Liver (tissue), 9 donors: Measurements from ENCODE around the gene ZNF366. TPM values are rescaled to one million over a fixed set of nuclear protein-coding genes. Genes with fewer than 3 reads are reported as not detected.

Source experiments
- DNase-seq: peaks from one replicate; pipeline ENCODE4 v3.0.0-alpha.2; 2017; ENCODE audit warnings: low spot score
- H3K27ac ChIP-seq, 2 donors: one replicate each; pipeline ENCODE4 v1.7.0; 2013; ENCODE audit warnings: inconsistent platforms in 2 of 2, low read length in 2 of 2, control low read depth in 1 of 2, low read depth in 1 of 2, mild to moderate bottlenecking in 1 of 2
- H3K27me3 ChIP-seq, 4 donors: one replicate each; pipeline versions ENCODE4 v1.6.1 to v1.7.0; 2013; ENCODE audit warnings: low read length in 3 of 4, inconsistent platforms in 1 of 4, mild to moderate bottlenecking in 1 of 4, moderate library complexity in 1 of 4; ENCODE audit not compliant: control insufficient read depth in 4 of 4, insufficient read depth in 4 of 4
- H3K36me3 ChIP-seq, 4 donors: one replicate each; pipeline versions ENCODE4 v1.6.1 to v1.7.0; 2013; ENCODE audit warnings: low read length in 3 of 4, mild to moderate bottlenecking in 3 of 4, low read depth in 1 of 4, moderate library complexity in 1 of 4; ENCODE audit not compliant: control insufficient read depth in 4 of 4, insufficient read depth in 3 of 4
- H3K4me1 ChIP-seq, 4 donors: one replicate each; pipeline versions ENCODE4 v1.6.1 to v1.7.0; 2013; ENCODE audit warnings: low read length in 3 of 4, mild to moderate bottlenecking in 3 of 4, moderate library complexity in 1 of 4; ENCODE audit not compliant: control insufficient read depth in 4 of 4, insufficient read depth in 4 of 4
- H3K4me3 ChIP-seq, 3 donors: one replicate each; pipeline versions ENCODE4 v1.6.1 to v1.7.0; 2013; ENCODE audit warnings: low read length in 3 of 3, control low read depth in 1 of 3, low read depth in 1 of 3, mild to moderate bottlenecking in 1 of 3
- H3K9ac ChIP-seq, 2 donors: one replicate each; pipeline ENCODE4 v1.7.0; 2013; ENCODE audit warnings: low read length in 2 of 2, mild to moderate bottlenecking in 2 of 2, moderate library complexity in 2 of 2, control low read depth in 1 of 2, low read depth in 1 of 2
- H3K9me3 ChIP-seq, 4 donors: one replicate each; pipeline versions ENCODE4 v1.6.1 to v1.7.0; 2013; ENCODE audit warnings: low read length in 3 of 4; ENCODE audit not compliant: control insufficient read depth in 4 of 4
- ATF3 ChIP-seq: IDR thresholded peaks from 2 replicates; pipeline ENCODE4 v1.6.1; 2016; ENCODE audit warnings: antibody characterized with exemption
- CTCF ChIP-seq: fragments of 150-350 bp; IDR thresholded peaks from 2 replicates; pipeline ENCODE4 v1.5.1; 2017; ENCODE audit warnings: improper control_type of control experiment, low read depth, low read length; ENCODE audit not compliant: missing input control
- EGR1 ChIP-seq, 2 donors: IDR thresholded peaks; 2 replicates each; pipeline ENCODE4 v1.6.1; 2016 to 2018; ENCODE audit warnings: antibody characterized with exemption in 2 of 2, low read depth in 2 of 2
- FOXA2 ChIP-seq: IDR thresholded peaks from 2 replicates; pipeline ENCODE4 v1.6.1; 2016; ENCODE audit warnings: antibody characterized with exemption
- GABPA ChIP-seq, 2 donors: IDR thresholded peaks in 1 of 2; conservative IDR thresholded peaks in 1 of 2; 2 replicates each; pipeline ENCODE4 v1.6.1; 2016; ENCODE audit warnings: antibody characterized with exemption in 2 of 2, mild to moderate bottlenecking in 1 of 2, moderate library complexity in 1 of 2
- HNF4A ChIP-seq, 2 donors: conservative IDR thresholded peaks; 2 replicates each; pipeline ENCODE4 v1.6.1; 2016; ENCODE audit warnings: antibody characterized with exemption in 2 of 2, mild to moderate bottlenecking in 2 of 2
- HNF4G ChIP-seq: IDR thresholded peaks from 2 replicates; pipeline ENCODE4 v1.6.1; 2016; ENCODE audit warnings: antibody characterized with exemption
- JUND ChIP-seq, 2 donors: IDR thresholded peaks; 2 replicates each; pipeline ENCODE4 v1.6.1; 2016; ENCODE audit warnings: antibody characterized with exemption in 2 of 2
- MAX ChIP-seq: IDR thresholded peaks from 2 replicates; pipeline ENCODE4 v1.6.1; 2016; ENCODE audit warnings: antibody characterized with exemption
- NR2F2 ChIP-seq: IDR thresholded peaks from 2 replicates; pipeline ENCODE4 v1.6.1; 2016; ENCODE audit warnings: antibody characterized with exemption
- RAD21 ChIP-seq, 2 donors: IDR thresholded peaks; 2 replicates each; pipeline ENCODE4 v1.6.1; 2016; ENCODE audit warnings: antibody characterized with exemption in 2 of 2, mild to moderate bottlenecking in 2 of 2
- REST ChIP-seq: IDR thresholded peaks from 2 replicates; pipeline ENCODE4 v1.6.1; 2016; ENCODE audit warnings: antibody characterized with exemption, mild to moderate bottlenecking
- RXRA ChIP-seq, 2 donors: IDR thresholded peaks; 2 replicates each; pipeline ENCODE4 v1.6.1; 2017 to 2018; ENCODE audit warnings: antibody characterized with exemption in 2 of 2, mild to moderate bottlenecking in 1 of 2
- SP1 ChIP-seq: IDR thresholded peaks from 2 replicates; pipeline ENCODE4 v1.6.1; 2018; ENCODE audit warnings: antibody characterized with exemption, mild to moderate bottlenecking
- TAF1 ChIP-seq: conservative IDR thresholded peaks from 2 replicates; pipeline ENCODE4 v1.6.1; 2016; ENCODE audit warnings: antibody characterized with exemption, mild to moderate bottlenecking
- YY1 ChIP-seq: IDR thresholded peaks from 2 replicates; pipeline ENCODE4 v1.6.1; 2016; ENCODE audit warnings: antibody characterized with exemption, mild to moderate bottlenecking
- ZBTB33 ChIP-seq: IDR thresholded peaks from 2 replicates; pipeline ENCODE4 v1.6.1; 2016; ENCODE audit warnings: antibody characterized with exemption
- WGBS: extraction: QIAGEN DNeasy Blood & Tissue Kit; methylation state at CpG from one replicate; pipeline ENCODE4 v1.1.7; 2013; 5-methylcytosine and 5-hydroxymethylcytosine counted together
- polyA plus RNA-seq, 2 donors: library from polyadenylated mRNA; stranded (reverse) in 1 of 2; unstranded in 1 of 2; fragments of 200-250 nt in 1 of 2; fragments of >200 nt in 1 of 2; fragmentation: Nextera tagmentation in 1 of 2; extraction: Ambion mirVana in 1 of 2; gene quantifications; one replicate each; pipeline versions ENCODE4 v1.2.1 to v1.2.3, GENCODE V29; 2013 to 2015
- total RNA-seq, 2 donors: library from RNA; depleted of rRNA; stranded (reverse); fragments of >200 nt; gene quantifications; one replicate each; pipeline ENCODE4 v1.2.3, GENCODE V29; 2014
- donor health status: healthy.
- donor health status: healthy.
- donor health status: healthy.
- donor health status: healthy.
- donor health status: healthy.

The ZNF366 gene
- total and polyA plus RNA-seq, 4 donors: 0.71 to 1.0 (median 0.75) TPM

- WGBS: 83% methylated on average over 2 of the region's 2 CpGs
- H3K36me3 ChIP-seq: no peaks in the 10 kb centered on the region
Observed at GRCh38 chr5:72445969-72446368, 61.2 kb downstream of the ZNF366 start.

GRCh38 chr5:72443883-72444282 is 63.3 kb downstream of the ZNF366 start:
- no peak overlapping the region for H3K27ac ChIP-seq
- peaks cover 0 to 8% (median 6%) of the 10 kb centered on the region in 4 donors for H3K4me1 ChIP-seq
- WGBS: 81% methylated on average over 14 of the region's 14 CpGs
- H3K9me3 ChIP-seq: no peaks in the 10 kb centered on the region
- H3K36me3 ChIP-seq: no peaks in the 10 kb centered on the region
- no peak for DNase-seq
- H3K27me3 ChIP-seq: no peaks in the 10 kb centered on the region
- H3K9ac ChIP-seq: no peak overlapping the region
- no peak overlapping the region for H3K4me3 ChIP-seq
- no peak for TF ChIP-seq CTCF
- TF ChIP-seq MAX: no peak
- TF ChIP-seq HNF4G: no peak
- no peak for TF ChIP-seq FOXA2
- TF ChIP-seq JUND (IDR thresholded peaks at IDR 0.05): no peak
- no peak for TF ChIP-seq TAF1
- TF ChIP-seq RXRA (IDR thresholded peaks at IDR 0.05): no peak

More at GRCh38 chr5:72445969-72446368, 61.2 kb downstream of the ZNF366 start:
- no peak overlapping the region for H3K4me3 ChIP-seq
- no peaks in the 10 kb centered on the region for H3K9me3 ChIP-seq
- no peak overlapping the region for H3K9ac ChIP-seq
- no peak overlapping the region for H3K27ac ChIP-seq
- no peak for TF ChIP-seq NR2F2
- no peak for TF ChIP-seq EGR1 (IDR thresholded peaks at IDR 0.05; ENCODE audit: low read depth in 2 of 2)
- TF ChIP-seq TAF1: no peak
- TF ChIP-seq YY1: no peak
- no peak for TF ChIP-seq RAD21 (IDR thresholded peaks at IDR 0.05)
- no peak for TF ChIP-seq GABPA (IDR thresholded peaks at IDR 0.05 in 1 of 2, conservative IDR thresholded peaks at IDR 0.05 in 1 of 2)
- TF ChIP-seq HNF4A (conservative IDR thresholded peaks at IDR 0.05): no peak
- no peak for TF ChIP-seq HNF4G
- no peak for TF ChIP-seq ATF3
- no peak for DNase-seq
- no peaks in the 10 kb centered on the region for H3K4me1 ChIP-seq
- no peaks in the 10 kb centered on the region for H3K27me3 ChIP-seq

- H3K36me3 ChIP-seq: no peaks in the 10 kb centered on the region
- no peak overlapping the region for H3K9ac ChIP-seq
- WGBS: over 99% methylated on average over 3 of the region's 3 CpGs
- no peaks in the 10 kb centered on the region for H3K9me3 ChIP-seq
- no peaks in the 10 kb centered on the region for H3K27me3 ChIP-seq
- no peak for DNase-seq
- no peak overlapping the region for H3K4me3 ChIP-seq
- peaks cover 0 to 8% (median 6%) of the 10 kb centered on the region in 4 donors for H3K4me1 ChIP-seq
- H3K27ac ChIP-seq: no peak overlapping the region
- TF ChIP-seq REST (no peak), SP1 (no peak), MAX (no peak), ZBTB33 (no peak), HNF4G (no peak), FOXA2 (no peak), EGR1 (IDR thresholded peaks at IDR 0.05; ENCODE audit: low read depth in 2 of 2) (no peak), GABPA (IDR thresholded peaks at IDR 0.05 in 1 of 2, conservative IDR thresholded peaks at IDR 0.05 in 1 of 2) (no peak), RAD21 (IDR thresholded peaks at IDR 0.05) (no peak), RXRA (IDR thresholded peaks at IDR 0.05) (no peak), JUND (IDR thresholded peaks at IDR 0.05) (no peak)
Observed at GRCh38 chr5:72441862-72442540, 65.2 kb downstream of the ZNF366 start.
